Effector CD4-positive, alpha-beta T cell (primary cell): Measurements from ENCODE around the gene WNT5B.
A peak's percentile ranks its signal among the peaks of the same experiment; 100 is the strongest.
"Not testable (repeated sequence)": the region's sequence is repeated elsewhere in the genome, so short reads cannot be mapped to it uniquely, and the experiment has no call there.

Experiments
- DNase-seq: peaks from one replicate; pipeline ENCODE4 v3.0.0-alpha.2; 2020

Gene WNT5B

DNA sequence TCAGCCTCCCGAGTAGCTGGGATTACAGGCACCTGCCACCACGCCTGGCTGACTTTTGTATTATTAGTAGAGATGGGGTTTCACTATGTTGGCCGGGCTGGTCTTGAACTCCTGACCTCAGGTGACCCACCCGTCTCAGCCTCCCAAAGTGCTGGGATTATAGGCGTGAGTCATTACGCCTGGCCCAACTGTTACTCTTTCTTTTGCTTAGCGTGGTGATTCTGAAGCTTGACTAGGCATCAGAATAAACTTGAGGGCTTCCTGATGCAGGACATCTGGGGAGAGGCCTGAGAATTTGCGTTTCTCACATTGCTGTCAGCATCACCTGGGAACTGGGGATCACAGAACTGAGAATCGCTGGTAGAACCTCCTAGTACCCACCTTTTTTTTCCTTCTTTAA, 26.3 kb upstream of the WNT5B start:
- DNase-seq = not testable (repeated sequence)

DNA sequence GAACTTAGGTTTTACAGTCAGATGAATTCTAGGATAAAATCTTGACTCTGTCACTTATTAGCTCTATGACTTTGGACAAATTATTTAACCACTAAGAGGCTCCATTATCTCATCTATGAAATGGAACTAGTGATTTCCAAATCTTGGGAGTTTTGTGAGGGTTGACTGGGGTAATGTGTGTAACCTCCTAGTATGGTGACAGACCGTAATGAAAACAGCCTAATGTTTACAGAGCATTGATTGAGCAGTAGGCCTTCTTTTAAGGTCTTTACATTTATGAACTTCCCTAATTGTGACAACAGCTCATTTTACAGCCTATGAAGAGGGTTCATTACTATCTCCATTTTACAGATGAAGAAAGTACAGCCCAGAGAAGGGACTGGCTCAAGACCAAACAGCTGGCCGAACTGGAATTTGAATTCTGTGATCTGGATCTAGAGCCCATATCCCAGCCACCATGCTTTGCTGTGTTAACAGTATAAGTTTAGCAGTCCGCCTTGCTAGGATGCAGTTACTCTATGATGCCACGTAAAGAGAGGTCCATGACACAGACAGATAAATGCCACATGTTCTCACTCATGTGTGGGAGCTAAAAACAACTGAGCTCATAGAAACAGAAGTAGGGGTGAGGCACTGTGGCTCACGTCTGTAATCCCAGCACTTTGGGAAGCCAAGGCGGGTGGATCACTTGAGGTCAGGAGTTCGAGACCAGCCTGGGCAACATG, 25.6 kb upstream of the WNT5B start:
- no peak for DNase-seq

DNA sequence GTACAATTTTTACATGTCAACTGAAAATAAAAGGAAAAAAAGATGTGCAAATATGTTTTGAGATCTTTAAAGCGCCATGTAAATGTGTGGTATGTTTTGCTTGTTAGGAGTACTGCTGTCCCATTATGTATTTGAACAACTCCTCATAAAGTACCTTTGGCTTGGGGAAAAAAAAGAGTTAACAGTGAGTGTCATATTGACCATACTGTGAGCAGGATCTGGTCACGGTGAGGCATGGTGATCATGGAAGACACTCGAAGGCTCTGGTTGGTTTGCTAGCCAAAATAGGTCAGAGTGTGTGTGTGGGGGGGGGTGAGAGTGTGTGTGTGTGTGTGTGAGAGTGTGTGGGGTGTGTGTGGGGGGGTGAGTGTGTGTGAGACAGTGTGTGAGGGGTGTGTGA, 24.6 kb upstream of the WNT5B start:
- no peak for DNase-seq

DNA sequence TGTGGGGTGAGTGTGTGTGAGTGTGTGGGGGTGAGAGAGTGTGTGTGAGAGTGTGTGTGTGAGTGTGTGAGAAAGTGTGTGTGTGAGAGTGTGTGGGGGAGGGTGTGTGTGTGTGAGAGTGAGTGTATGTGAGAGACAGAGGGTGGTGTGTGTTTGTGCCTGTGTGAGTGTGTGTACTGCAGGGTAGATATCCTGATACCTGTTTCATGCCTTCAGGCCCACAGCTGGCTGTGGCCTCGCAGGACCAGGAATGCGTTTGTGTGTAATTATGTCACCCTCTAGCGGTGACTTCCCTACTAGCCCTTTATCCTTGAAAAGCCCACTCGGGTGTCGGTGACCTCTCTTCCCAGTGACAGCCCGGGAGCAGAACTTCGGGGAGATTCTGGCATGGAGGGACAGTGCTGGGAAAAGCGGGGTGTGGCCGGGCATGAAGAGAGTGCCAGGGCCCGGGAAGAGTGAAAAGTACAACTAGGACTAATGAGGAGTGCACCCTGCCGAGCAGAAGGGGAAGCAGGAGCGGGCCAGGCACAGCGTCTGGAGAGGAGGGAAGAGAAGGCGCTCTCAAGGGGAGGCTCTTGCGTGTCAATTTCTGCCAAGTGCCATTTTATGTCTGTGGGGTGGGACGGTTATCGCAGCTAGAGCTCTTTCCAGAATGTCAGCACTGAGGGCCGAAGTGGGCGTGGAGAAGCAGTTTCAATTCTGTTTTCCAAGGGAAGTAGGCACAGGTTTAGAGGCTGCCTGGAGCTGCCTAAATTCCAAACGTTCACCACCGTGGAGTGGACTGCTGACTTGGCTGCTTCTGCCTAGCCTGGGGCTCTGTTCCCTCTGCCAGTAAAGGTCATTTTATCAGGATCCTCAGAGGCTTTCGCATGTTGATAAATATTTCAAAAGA, 23.7 kb upstream of the WNT5B start:
- DNase-seq = peak; percentile 54

DNA sequence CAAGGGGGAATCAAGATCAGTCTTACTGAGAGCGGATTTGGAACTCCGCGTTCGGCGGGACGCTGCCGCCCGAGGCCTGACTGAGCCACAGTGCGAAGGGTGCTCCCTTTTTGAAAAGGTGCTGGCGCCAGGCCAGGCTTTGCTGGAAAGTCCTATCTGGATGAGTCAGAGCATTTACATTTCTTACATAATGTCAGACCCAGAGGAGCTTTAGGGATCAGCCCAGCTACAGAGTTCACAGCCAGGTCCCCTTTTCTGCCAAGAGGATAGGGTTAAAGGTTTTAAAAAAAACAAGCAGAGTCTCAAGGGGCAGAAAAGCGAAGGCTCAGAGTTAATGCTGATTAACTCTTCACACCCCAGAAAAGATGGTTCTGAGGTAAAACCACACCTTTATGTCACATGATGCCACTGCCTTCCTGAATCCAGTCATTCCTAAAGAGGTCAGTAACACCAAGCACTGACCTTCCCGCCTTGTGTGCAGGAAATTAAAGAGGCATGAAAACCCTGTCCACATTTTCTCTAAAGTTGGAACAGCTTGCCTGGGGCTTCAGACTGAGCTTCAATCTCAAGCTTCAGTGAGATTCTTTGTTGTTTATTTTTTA, 22.9 kb upstream of the WNT5B start:
- peak; percentile 36 for DNase-seq

DNA sequence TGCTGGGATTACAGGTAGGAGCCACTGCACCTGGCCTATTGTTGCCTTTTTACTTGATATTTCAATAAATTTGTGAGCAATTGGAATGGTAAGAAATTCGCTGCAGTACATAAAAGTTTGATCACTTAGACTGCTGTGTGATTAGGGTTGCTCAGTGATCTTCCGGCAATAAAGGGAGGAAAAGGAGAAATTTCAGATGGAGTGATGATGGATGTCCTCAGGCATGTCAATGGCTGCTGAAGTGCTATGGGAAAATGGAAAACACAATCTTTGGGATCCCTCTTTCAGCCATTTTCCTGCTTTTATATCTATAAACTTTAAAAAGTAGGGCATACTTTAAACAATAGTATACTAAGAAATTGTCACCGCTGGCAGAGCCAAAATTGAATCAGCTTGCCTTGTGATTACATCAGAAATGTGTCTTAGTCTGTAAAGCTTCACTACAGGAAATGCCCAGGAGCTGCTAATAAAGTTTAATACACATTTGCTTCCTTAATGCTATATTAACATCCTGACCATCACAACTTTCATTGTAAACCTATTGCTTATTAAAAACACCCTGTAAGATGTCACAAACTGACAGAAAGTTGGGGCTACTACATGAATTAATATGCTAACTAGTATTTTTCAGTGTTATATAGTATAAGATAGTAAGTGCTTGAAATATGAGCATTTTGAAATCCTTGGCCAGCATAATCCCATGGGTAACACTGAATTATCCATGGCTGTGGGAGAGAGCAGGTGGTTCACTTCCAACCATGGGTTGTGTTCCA, 20.9 kb upstream of the WNT5B start:
- DNase-seq = no peak

DNA sequence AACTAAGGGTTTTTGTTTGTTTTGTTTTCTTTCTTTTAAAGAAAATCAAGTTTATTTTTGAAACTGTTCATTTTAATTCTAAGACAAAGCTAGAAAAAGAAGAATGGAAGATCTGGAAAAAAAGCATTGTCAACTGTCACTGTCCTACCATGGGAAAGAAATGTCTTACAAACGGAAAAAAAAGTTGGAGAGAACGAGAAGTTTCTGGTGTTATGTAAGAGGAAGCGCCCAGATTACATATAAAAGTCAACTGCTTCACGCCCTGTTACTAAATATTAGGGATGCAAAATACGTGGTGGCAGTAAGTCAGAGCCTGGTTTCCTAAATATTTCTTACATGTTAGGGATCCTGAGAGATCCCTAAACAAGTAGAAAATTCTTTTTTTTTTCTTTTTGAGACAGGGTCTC, 20.3 kb upstream of the WNT5B start:
- DNase-seq = no peak

DNA sequence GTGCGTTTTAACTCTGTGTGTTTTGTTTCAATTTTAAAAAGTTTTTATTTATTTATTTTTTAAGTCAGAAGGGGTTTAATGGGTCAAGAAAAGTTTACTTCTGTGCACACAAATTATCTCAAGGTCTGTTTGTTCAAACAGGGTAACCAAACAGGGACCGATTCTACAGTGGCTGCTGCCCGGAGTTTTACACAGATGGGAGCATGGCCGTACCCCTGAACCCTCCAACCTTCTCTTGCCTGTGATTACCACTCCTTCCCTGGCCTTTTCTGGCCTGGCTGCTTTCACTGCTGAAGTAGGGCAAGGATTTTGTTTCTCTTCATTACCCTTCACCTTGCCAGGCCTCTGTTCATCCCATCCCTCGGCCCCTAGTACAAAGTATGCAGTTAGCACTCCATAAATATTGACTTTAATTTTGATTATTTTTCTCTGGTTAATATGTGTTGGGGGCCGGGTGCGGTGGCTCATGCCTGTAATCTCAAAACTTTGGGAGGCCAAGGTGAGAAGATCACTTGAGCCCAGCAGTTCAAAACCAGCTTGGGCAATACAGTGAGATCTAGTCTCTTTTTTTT, 18.9 kb upstream of the WNT5B start:
- no peak for DNase-seq

DNA sequence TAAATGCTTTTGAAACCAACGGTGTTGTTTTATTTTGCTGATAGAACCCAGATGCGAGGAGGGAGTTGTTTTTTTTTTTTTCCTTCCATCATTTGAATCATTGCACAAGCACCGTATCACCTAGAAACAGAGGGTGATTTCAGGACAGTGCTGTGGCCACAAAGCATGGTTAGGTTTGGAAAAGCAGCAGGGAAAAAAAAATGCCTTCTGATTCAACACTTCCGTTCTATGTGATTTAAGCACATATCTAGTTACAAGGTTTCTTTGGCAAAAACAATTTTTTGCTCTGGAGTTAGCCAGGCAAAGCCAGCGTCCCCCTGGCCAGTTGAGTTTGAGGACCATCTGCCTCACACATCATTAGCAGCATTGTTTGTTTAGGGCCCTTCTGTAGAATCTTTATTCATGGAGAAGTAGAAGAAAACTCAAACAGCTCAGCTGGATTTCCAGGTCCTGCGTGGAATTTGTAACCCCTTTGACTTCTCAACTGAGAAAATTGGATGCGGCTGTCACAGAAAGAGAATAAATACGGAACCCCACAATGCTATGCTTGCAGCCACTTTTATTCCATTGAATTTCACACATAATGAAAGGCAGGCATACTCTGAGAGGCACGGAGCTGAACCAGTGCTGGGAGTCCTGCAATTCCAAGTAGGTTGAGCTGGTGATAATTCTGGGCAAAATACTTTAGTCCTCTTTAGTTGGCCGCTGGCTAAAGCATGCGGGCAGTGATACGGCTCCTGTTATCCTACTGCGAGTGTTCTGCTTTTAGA, 17.0 kb upstream of the WNT5B start:
- no peak for DNase-seq

DNA sequence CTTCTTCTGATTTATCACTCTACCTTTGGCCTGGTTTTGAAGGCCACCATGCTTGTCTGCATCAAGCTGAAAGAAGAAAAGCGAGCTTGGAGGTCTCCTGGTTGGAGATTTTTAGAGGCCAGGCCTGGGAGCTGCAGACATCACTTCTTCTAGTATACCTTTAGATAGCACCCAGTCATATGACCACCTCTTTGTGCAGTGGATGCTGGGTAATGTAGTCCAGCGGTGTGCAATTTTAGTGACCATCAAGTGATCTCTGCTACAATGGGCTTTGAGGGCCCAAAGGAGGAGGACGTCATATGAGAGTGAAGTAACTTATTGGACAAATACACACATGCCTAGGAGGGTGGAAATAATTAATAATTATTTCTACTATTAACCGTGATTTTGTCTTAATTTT, 15.2 kb upstream of the WNT5B start:
- no peak for DNase-seq

DNA sequence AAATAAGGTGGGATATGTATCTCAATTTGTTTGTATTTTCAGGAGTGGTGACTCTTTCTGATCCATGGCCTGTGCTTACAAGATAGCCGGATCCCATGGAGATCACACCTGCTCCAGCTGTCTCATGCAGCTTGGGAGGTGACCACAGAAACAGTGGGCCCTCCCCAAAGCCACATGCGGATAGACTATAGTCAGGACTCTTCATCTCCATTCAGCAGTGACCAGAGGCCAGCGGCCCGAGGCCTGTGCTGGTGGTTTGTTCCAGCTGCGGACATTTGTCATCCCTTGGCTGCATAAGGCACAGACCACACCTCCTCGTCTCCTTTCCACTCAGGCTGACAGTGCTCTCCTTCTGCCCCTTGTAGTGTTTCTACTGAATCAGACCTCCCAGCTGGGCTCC, 14.7 kb upstream of the WNT5B start:
- no peak for DNase-seq

DNA sequence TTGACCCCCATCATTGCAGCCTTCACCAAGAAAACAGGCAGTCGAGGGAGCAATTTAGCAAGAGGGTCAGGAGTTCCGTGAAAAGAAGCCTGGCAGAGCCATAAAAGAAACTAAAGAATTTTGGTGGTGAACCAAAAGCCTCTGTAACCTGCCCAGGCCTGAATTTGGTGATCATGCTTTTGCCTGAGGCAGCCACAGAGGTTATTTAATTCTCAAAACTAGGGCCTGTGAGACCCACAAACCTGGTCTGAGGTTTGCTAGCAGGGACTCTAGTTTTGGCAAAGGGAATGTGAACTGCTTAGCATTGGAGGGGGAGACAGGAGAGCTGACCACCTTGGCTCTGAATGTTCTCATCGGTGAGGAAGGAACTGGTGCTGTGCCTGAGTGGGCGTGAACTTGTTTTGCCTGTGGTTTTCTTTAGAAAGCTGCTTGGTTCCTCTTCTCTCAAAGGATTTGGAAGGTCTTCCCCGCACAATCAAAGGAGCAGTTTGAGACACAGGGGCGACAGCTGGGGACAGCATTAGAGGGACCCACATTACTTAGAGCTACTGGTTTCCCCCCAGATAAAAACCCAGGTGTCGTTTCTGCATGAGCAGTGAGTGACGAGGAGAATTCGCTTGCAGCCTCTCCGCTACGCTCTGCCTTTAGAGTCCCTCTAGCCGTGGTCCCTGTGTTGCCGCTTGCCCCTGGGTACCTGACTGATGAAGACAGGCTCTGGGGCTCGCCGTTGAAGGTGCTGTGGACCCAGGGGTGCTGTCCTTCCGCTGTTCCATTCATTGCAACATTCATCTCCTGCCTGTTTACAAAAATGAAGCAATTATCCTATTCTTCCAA, 12.6 kb upstream of the WNT5B start:
- no peak for DNase-seq

DNA sequence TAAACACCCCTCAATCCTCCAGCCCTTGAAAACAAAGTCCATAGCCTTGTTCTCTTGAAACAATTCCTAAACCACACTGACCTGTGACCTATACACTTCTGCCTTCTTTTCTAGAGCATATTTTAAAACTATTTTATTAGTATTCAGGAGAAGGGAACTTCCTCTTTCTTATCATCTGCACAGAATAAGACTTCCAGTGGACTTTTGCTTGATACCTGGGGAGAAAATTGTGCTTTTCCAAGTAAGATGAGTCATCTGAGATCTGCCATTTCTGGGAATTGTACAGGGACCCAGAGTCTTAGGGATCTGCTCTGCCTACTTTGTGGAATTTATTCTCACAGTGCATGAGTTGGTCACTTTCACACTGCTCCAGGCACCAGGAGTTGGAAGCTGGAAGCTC, 10.5 kb upstream of the WNT5B start:
- DNase-seq = no peak

DNA sequence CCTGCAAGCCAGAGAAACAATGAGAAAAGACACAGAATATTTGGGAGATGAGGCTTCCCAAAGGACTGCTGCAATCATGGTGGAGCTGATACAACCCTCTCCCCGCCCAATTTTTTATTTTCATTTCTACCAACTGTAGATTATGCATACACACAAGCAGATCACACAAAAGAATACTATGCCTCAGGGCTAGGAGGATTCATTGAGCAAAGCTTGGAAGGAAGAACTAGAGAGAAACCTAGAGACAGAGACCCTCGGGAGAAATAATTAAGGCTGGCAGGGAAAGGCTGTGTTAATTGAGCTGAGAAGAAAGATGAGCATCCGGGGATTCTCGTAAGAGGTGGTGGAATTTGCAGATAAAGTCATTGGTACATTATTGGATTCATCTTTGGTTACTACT, 9.9 kb upstream of the WNT5B start:
- no peak for DNase-seq

DNA sequence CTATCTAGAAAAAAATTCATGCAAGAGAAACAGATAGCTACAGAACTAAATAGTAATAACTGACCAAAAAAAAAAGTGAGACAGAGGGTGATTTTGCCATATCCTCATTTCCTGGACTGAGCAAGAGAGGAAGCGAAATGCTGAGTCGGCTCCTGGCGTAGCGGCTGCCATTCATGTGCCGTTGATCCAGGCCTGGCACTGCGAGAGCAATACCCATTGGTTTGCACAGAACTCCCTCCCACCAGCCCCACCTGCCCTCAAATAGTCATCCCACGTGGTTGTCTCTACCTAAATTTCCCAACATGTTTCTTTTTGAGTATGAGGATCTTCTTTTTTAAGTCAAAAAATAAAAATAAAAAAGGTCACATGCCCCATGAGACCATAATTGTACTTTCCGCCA, 9.4 kb upstream of the WNT5B start:
- no peak for DNase-seq

DNA sequence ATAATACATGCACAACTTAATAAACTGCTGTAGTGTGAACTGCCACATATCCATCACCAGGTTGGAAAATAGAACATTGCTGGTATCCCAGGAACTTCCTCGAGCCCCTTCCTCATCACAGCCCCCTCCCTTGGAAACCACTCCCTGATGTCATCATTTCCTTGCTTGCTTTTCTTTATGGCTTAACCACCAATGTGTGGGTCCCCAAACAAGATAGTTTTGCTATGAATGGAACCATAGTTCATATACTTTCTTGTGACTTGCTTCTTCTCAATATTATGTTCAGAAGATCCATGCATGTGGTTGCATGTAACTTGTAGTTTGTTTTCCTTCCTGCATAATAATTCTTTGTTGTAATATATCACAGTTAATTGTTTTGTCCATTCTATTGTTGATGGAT, 8.9 kb upstream of the WNT5B start:
- no peak for DNase-seq

DNA sequence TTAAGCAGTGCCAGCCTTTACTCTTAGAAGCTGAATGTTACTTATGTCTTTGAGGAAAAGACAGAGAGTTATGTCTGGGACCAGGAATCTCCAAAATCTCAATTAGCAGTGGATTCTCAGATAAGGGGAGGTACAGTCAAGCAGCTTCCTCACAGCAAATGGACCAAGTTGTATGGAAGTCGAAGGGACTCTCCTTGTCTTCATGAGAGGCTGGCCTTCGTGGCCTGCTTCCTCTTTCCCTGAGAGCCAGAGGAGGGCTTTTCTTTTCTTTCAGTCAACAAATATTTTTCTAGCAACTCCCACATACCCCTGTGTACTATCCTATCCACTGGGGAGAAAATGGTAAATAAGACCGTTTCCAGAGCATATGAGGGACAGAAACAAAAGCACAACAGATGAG, 6.6 kb upstream of the WNT5B start:
- DNase-seq = no peak

DNA sequence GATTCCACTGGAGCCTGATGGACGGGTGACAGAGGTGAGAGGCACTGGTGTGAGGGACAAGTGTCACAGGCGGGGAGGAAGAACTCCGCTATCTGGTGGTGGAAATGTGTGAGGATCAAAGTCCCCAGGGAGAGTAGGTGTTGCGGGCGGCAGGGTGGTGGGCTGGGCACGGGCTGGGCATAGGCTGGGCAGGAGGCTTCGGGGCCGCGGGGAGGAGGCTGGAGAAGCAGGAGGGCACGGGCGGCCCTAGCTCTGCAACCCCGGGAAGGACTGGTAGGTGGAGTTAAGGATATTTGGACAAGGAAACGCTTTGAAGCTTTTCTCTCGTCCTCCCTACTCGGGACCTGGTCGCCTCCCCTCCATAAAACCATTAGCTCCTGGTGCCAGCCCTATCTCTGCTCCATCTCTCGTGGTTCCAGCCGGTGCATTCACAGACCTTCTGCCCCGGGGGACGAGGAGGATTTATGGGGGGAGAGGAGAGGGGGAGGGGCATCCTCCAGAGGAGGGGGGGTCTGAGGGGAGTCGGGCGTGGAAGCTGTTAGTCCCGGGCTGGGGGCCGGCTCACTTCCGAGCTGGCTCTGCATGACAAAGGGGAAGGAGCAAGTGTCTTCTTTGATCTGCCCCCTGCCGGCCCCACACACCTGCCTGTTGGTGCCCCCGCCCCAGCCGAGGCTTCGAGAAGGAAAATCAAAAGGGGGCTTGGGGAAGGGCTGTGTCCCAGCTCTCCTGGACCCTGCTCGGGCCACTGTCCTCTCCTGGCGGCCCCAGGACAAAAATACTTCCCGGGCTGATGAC, 504 bp downstream of the WNT5B start:
- DNase-seq = no peak

DNA sequence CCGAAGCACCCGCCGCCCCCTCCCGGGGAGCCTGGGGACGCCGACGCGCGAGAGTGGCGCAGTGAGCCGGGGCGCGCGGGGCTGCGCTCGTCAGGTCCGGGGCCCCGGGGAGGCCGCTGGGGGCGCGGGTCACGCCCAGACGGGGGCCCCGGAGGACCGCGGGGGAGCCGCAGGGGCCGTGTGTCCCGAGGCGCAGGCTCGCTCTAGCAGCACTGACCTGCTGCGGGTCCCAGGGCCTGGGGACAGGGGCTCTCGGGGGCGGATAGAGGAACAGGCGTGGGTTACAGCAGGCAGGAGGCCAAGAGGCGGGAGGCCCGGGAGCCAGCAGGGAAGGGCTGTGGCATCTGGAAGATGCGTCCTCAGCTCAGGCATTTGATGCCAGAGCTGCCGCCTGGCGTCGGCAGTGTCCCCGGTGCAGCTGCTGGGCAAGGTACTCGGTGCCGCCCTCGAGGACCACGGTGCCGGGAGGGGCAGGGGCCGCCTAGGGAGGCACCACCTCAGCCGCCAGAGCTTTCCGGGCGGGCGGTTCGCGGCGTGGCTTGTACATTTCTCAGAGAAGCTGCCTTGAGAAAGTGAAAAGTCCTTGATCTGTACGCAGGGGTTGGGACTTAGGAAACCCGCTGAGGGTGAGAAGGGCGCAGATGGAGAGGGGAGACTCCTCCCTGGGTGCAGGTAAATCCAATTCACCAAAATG, 1.2 kb downstream of the WNT5B start:
- DNase-seq = peak; percentile 5
